A549 (cell line): ENCODE data around the gene CDK17. TPM values are rescaled to one million over a fixed set of nuclear protein-coding genes. Genes with fewer than 3 reads are reported as not detected.

Experiments
- ATAC-seq, 2 experiments: fragments of 200-7000 bp in 1 of 2; fragments of >200 bp in 1 of 2; cut with Nextera tagmentation in 1 of 2; cut with Tn5 transposase in 1 of 2; 3 replicates each; pipeline versions ENCODE4 v1.8.0 to v1.9.1; 2018 to 2020; ENCODE audit warnings: mild to moderate bottlenecking in 1 of 2, moderate library complexity in 1 of 2
- CTCF ChIA-PET: fragments of 300-600 bp; sonication (Branson Sonifier 250); formaldehyde crosslinking; extraction: SDS; loops from one replicate; lab custom pipeline; 2021; ENCODE audit warnings: antibody characterized with exemption, inconsistent platforms; lab: Yijun Ruan, JAX
- POLR2A ChIA-PET: fragments of 350-600 bp; formaldehyde crosslinking; extraction: SDS; loops from one replicate; lab custom pipeline; 2021; ENCODE audit warnings: antibody characterized with exemption, inconsistent platforms; lab: Yijun Ruan, JAX
- DNase-seq, 2 experiments: peaks; one replicate each; pipeline versions ENCODE4 v3.0.0 to v3.0.0-alpha.2; 2011 to 2016; ENCODE audit warnings: low read depth in 1 of 2, low spot score in 1 of 2
- FAIRE-seq: peaks from 2 replicates; lab custom pipeline; 2011; peaks lifted over from hg19 to GRCh38; lab: Jason Lieb, UNC
- H3K27ac ChIP-seq, 2 experiments: fragments of >200 bp; sonication (Bioruptor Twin); formaldehyde crosslinking; 3 replicates each; pipeline ENCODE4 v1.5.1; 2016 to 2017
- H3K4me1 ChIP-seq: fragments of >200 bp; sonication (Bioruptor Twin); formaldehyde crosslinking; 3 replicates; pipeline ENCODE4 v1.6.1; 2016
- H3K4me2 ChIP-seq: fragments of >200 bp; sonication (Bioruptor Twin); formaldehyde crosslinking; 3 replicates; pipeline ENCODE4 v1.6.1; 2016
- H3K4me3 ChIP-seq: fragments of >200 bp; sonication (Bioruptor Twin); formaldehyde crosslinking; 3 replicates; pipeline ENCODE4 v1.5.1; 2016
- H3K9me3 ChIP-seq: fragments of >200 bp; sonication (Bioruptor Twin); formaldehyde crosslinking; 3 replicates; pipeline ENCODE4 v1.6.1; 2016
- ATOH8 ChIP-seq: fragments of 250-450 bp; sonication (Bioruptor Pico); IDR thresholded peaks from 2 replicates; pipeline ENCODE4 v1.5.0; 2020; ENCODE audit warnings: low read depth, mild to moderate bottlenecking, moderate library complexity
- BHLHE40 ChIP-seq: IDR thresholded peaks from 2 replicates; pipeline ENCODE4 v1.6.1; 2012; ENCODE audit warnings: low read depth, low read length, inconsistent platforms
- CBX2 ChIP-seq: fragments of 200-600 bp; sonication (generic); IDR thresholded peaks from 2 replicates; pipeline ENCODE4 v1.6.1; 2016; ENCODE audit warnings: low read depth, mild to moderate bottlenecking, borderline replicate concordance
- CEBPB ChIP-seq, 2 experiments: fragments of >200 bp in 1 of 2; sonication (Bioruptor Twin) in 1 of 2; formaldehyde crosslinking in 1 of 2; IDR thresholded peaks; 2 replicates each; pipeline ENCODE4 v1.6.1; 2012 to 2016
- E2F6 ChIP-seq: IDR thresholded peaks from 2 replicates; pipeline ENCODE4 v1.6.1; 2012; ENCODE audit warnings: low read depth, borderline replicate concordance
- EHF ChIP-seq: fragments of 250-450 bp; sonication (Bioruptor Pico); IDR thresholded peaks from 2 replicates; pipeline ENCODE4 v1.5.0; 2020; ENCODE audit warnings: mild to moderate bottlenecking
- EHMT2 ChIP-seq: fragments of 200-600 bp; sonication (generic); IDR thresholded peaks from 2 replicates; pipeline ENCODE4 v1.6.1; 2016; ENCODE audit warnings: antibody characterized with exemption, low read depth, mild to moderate bottlenecking, moderate library complexity
- EP300 ChIP-seq, 2 experiments: fragments of >200 bp; sonication (Bioruptor Twin); formaldehyde crosslinking; IDR thresholded peaks; 2 replicates in 1 of 2; 3 replicates in 1 of 2; pipeline ENCODE4 v1.6.1; 2016 to 2017
- FOSL2 ChIP-seq, 2 experiments: fragments of 450-650 bp in 1 of 2; fragments of >200 bp in 1 of 2; sonication (Bioruptor Twin) in 1 of 2; formaldehyde crosslinking; IDR thresholded peaks; 2 replicates each; pipeline versions ENCODE4 v1.5.0 to v1.6.1; 2016 to 2020; ENCODE audit warnings: mild to moderate bottlenecking in 1 of 2, moderate library complexity in 1 of 2
- FOXS1 ChIP-seq: fragments of 250-450 bp; sonication (Bioruptor Pico); IDR thresholded peaks from 2 replicates; pipeline ENCODE4 v1.5.0; 2020; ENCODE audit warnings: mild to moderate bottlenecking, moderate library complexity
- HES2 ChIP-seq: fragments of >200 bp; sonication (Bioruptor Twin); formaldehyde crosslinking; IDR thresholded peaks from 2 replicates; pipeline ENCODE4 v1.6.1; 2016
- HEYL ChIP-seq: fragments of 250-450 bp; sonication (Bioruptor Pico); IDR thresholded peaks from 2 replicates; pipeline ENCODE4 v1.8.0; 2021; ENCODE audit warnings: mild to moderate bottlenecking, moderate library complexity
- HMGXB4 ChIP-seq: fragments of 250-450 bp; sonication (Bioruptor Pico); IDR thresholded peaks from 2 replicates; pipeline ENCODE4 v1.5.0; 2021; ENCODE audit warnings: mild to moderate bottlenecking, moderate library complexity, borderline replicate concordance
- HOXA7 ChIP-seq: fragments of 250-450 bp; sonication (Bioruptor Pico); IDR thresholded peaks from 2 replicates; pipeline ENCODE4 v1.5.0; 2020; ENCODE audit warnings: mild to moderate bottlenecking, moderate library complexity
- HOXB13 ChIP-seq: fragments of 250-450 bp; sonication (Bioruptor Pico); IDR thresholded peaks from 2 replicates; pipeline ENCODE4 v1.5.0; 2020; ENCODE audit warnings: low read depth, mild to moderate bottlenecking, moderate library complexity
- KDM1A ChIP-seq: fragments of 200-600 bp; sonication (generic); IDR thresholded peaks from 2 replicates; pipeline ENCODE4 v1.6.1; 2016; ENCODE audit warnings: low read depth, mild to moderate bottlenecking
- KDM5A ChIP-seq: fragments of 200-600 bp; sonication (generic); IDR thresholded peaks from 2 replicates; pipeline ENCODE4 v1.6.1; 2016; ENCODE audit warnings: antibody characterized with exemption, mild to moderate bottlenecking
- MAFK ChIP-seq: fragments of 450-650 bp; IDR thresholded peaks from 2 replicates; pipeline ENCODE4 v1.6.1; 2014; ENCODE audit not compliant: partially characterized antibody
- MAZ ChIP-seq: fragments of 150-350 bp; IDR thresholded peaks from 2 replicates; pipeline ENCODE4 v1.6.1; 2014; ENCODE audit warnings: antibody characterized with exemption, low read depth, low read length, borderline replicate concordance
- NFE2L2 ChIP-seq: fragments of 150-350 bp; conservative IDR thresholded peaks from 2 replicates; pipeline ENCODE4 v1.6.1; 2014; ENCODE audit warnings: low read length
- PBX3 ChIP-seq: IDR thresholded peaks from 2 replicates; pipeline ENCODE4 v1.6.1; 2012
- PHF8 ChIP-seq: fragments of 200-600 bp; sonication (generic); IDR thresholded peaks from 2 replicates; pipeline ENCODE4 v1.6.1; 2016; ENCODE audit warnings: low read depth, mild to moderate bottlenecking, antibody characterized with exemption, moderate library complexity, borderline replicate concordance
- POLR2A ChIP-seq: IDR thresholded peaks from 2 replicates; pipeline ENCODE4 v1.6.1; 2012; ENCODE audit warnings: mild to moderate bottlenecking, low read length
- RAD21 ChIP-seq, 2 experiments: fragments of >200 bp in 1 of 2; sonication (Bioruptor Twin) in 1 of 2; formaldehyde crosslinking in 1 of 2; IDR thresholded peaks in 1 of 2; conservative IDR thresholded peaks in 1 of 2; 2 replicates in 1 of 2; 3 replicates in 1 of 2; pipeline ENCODE4 v1.6.1; 2012 to 2018; ENCODE audit warnings: inconsistent platforms in 1 of 2
- RCOR1 ChIP-seq: fragments of 150-350 bp; IDR thresholded peaks from 2 replicates; pipeline ENCODE4 v1.6.1; 2014; ENCODE audit warnings: antibody characterized with exemption, low read length, low read depth
- RFX5 ChIP-seq: fragments of 450-650 bp; IDR thresholded peaks from 2 replicates; pipeline ENCODE4 v1.7.1; 2014; ENCODE audit warnings: antibody characterized with exemption, mild to moderate bottlenecking, moderate library complexity
- SMC3 ChIP-seq: fragments of >200 bp; sonication (Bioruptor Twin); formaldehyde crosslinking; IDR thresholded peaks from 3 replicates; pipeline ENCODE4 v1.6.1; 2018; ENCODE audit warnings: inconsistent platforms
- SREBF2 ChIP-seq: fragments of 450-650 bp; IDR thresholded peaks from 2 replicates; pipeline ENCODE4 v1.6.1; 2014; ENCODE audit warnings: mild to moderate bottlenecking, moderate library complexity
- ZNF302 ChIP-seq: fragments of 250-450 bp; sonication (Bioruptor Pico); IDR thresholded peaks from 2 replicates; pipeline ENCODE4 v1.9.0; 2021; ENCODE audit warnings: inconsistent platforms, mild to moderate bottlenecking, moderate library complexity
- WGBS: methylation state at CpG from one replicate; pipeline ENCODE4 v1.1.6; 2017; ENCODE audit errors: missing lambda C conversion rate; 5-methylcytosine and 5-hydroxymethylcytosine counted together
- polyA plus RNA-seq, 4 experiments: library from polyadenylated mRNA; depleted of rRNA in 3 of 4; stranded (reverse); fragments of >200 nt; fragmentation: RNase III in 1 of 4; extraction: RNeasy Plus Mini Kit Qiagen cat#74134 plus additional on column Dnase treatment in 1 of 4; gene quantifications; 2 replicates in 3 of 4; 3 replicates in 1 of 4; pipeline ENCODE4 v1.2.3, GENCODE V29; 2011 to 2017

Gene CDK17
- polyA plus RNA-seq, 2 of the 4 experiments (the other 2 are of a cell fraction), result 11.4 to 43.5 TPM

- TF ChIP-seq HES2 (no peak), EHMT2 (no peak), RFX5 (no peak), CBX2 (no peak), MAFK (no peak), EP300 (IDR thresholded peaks at IDR 0.05) (no peak), SMC3 (no peak), EHF (CRISPR knock-in tag) (no peak), CEBPB (IDR thresholded peaks at IDR 0.05) (no peak), BHLHE40 (no peak)
- H3K4me2 ChIP-seq, result no peak overlapping the region
- ChIA-PET CTCF (interaction anchor here (1.3 to 3.7 kb wide), 2 partner anchors 12 to 38 kb away, joined by 5 to 20 read pairs; partner anchors contain the start of gene CDK17), POLR2A (interaction anchor here (1.9 kb wide), 1 partner anchor 12 kb away, joined by 4 read pairs; the partner anchor contains the start of gene CDK17)
- no peak for FAIRE-seq
- H3K4me3 ChIP-seq, result no peak overlapping the region
- no peak for DNase-seq
- no peaks in the 10 kb centered on the region for H3K9me3 ChIP-seq
- ATAC-seq, result no peak
- no peak overlapping the region for H3K27ac ChIP-seq
- 91% methylated on average over 1 of the region's 1 CpG for WGBS
- peaks cover 4% of the 10 kb centered on the region; the same call in 1 of the 3 replicates for H3K4me1 ChIP-seq
These were observed 12.3 kb downstream of the CDK17 start for GRCh38 chr12:96387981-96388380.

- H3K4me3 ChIP-seq, result no peak overlapping the region
- ATAC-seq (no peak), DNase-seq (no peak), FAIRE-seq (no peak)
- 90% methylated on average over 2 of the region's 2 CpGs for WGBS
- H3K9me3 ChIP-seq, result no peaks in the 10 kb centered on the region
- POLR2A ChIA-PET, result no interaction called here
- CTCF ChIA-PET, result interaction anchor here (0.5 kb wide), 1 partner anchor 328 kb away, joined by 3 read pairs; no protein-coding TSS in a partner anchor
- H3K27ac ChIP-seq, result no peak overlapping the region
- no peak overlapping the region for H3K4me2 ChIP-seq
- H3K4me1 ChIP-seq, result peaks cover 4% of the 10 kb centered on the region; the same call in 1 of the 3 replicates
- no peak for TF ChIP-seq ATOH8 (CRISPR knock-in tag)
- no peak for TF ChIP-seq HOXA7 (CRISPR knock-in tag)
- TF ChIP-seq KDM5A, result no peak
- TF ChIP-seq SREBF2, result no peak
- TF ChIP-seq HEYL (CRISPR knock-in tag), result no peak
- TF ChIP-seq E2F6, result no peak
- no peak for TF ChIP-seq PBX3
- TF ChIP-seq PHF8, result no peak
- no peak for TF ChIP-seq RCOR1
- TF ChIP-seq KDM1A, result no peak
- no peak for TF ChIP-seq FOXS1 (CRISPR knock-in tag)
These were observed 13.4 kb downstream of the CDK17 start for GRCh38 chr12:96386794-96387193.

GRCh38 chr12:96383991-96384390 lies 16.2 kb downstream of the CDK17 start:
- Histone ChIP-seq H3K4me2 (no peak overlapping the region), H3K4me1 (peaks cover 4% of the 10 kb centered on the region; the same call in 1 of the 3 replicates), H3K9me3 (no peaks in the 10 kb centered on the region), H3K4me3 (no peak overlapping the region), H3K27ac (no peak overlapping the region)
- FAIRE-seq (no peak), ATAC-seq (no peak), DNase-seq (no peak)
- ChIA-PET POLR2A (no interaction called here), CTCF (no interaction called here)
- WGBS, result 91% methylated on average over 1 of the region's 1 CpG
- TF ChIP-seq NFE2L2, result no peak
- TF ChIP-seq HES2, result no peak
- no peak for TF ChIP-seq HOXB13 (CRISPR knock-in tag)
- TF ChIP-seq MAZ, result no peak
- no peak for TF ChIP-seq FOSL2 (IDR thresholded peaks at IDR 0.05)
- no peak for TF ChIP-seq FOSL2 (CRISPR knock-in tag; IDR thresholded peaks at IDR 0.05)
- no peak for TF ChIP-seq BHLHE40
- no peak for TF ChIP-seq HMGXB4
- TF ChIP-seq ZNF302 (CRISPR knock-in tag), result no peak
- TF ChIP-seq HOXA7 (CRISPR knock-in tag), result no peak
- no peak for TF ChIP-seq RAD21 (conservative IDR thresholded peaks at IDR 0.05 in 1 of 2, IDR thresholded peaks at IDR 0.05 in 1 of 2)
- no peak for TF ChIP-seq POLR2A
- TF ChIP-seq SREBF2, result no peak
- no peak for TF ChIP-seq ATOH8 (CRISPR knock-in tag)
- no peak for TF ChIP-seq CBX2
